Measurements from ENCODE around the gene OPA3. TPM values are rescaled to one million over a fixed set of nuclear protein-coding genes. Genes with fewer than 3 reads are reported as not detected.

The OPA3 gene
- total RNA-seq, 1 experiment from 2014 or later: 8.6 TPM

- Histone ChIP-seq H3K9me3 (replicated peaks) (no peaks in the 10 kb centered on the region), H3K36me3 (no peaks in the 10 kb centered on the region), H3K4me1 (no peaks in the 10 kb centered on the region), H3K4me3 (no peak overlapping the region), H3K27ac (no peak overlapping the region), H3K27me3 (no peaks in the 10 kb centered on the region)
- no peak for DNase-seq
Observed at GRCh38 chr19:45564131-45564780, 20.3 kb downstream of the OPA3 start.

GRCh38 chr19:45560686-45561085 is 23.9 kb downstream of the OPA3 start:
- Histone ChIP-seq H3K9me3 (replicated peaks) (no peaks in the 10 kb centered on the region), H3K36me3 (no peaks in the 10 kb centered on the region), H3K4me1 (peaks cover 2% of the 10 kb centered on the region; the same call in 1 of the 2 replicates), H3K27ac (no peak overlapping the region), H3K27me3 (no peaks in the 10 kb centered on the region), H3K4me3 (no peak overlapping the region)
- DNase-seq: no peak

DNA sequence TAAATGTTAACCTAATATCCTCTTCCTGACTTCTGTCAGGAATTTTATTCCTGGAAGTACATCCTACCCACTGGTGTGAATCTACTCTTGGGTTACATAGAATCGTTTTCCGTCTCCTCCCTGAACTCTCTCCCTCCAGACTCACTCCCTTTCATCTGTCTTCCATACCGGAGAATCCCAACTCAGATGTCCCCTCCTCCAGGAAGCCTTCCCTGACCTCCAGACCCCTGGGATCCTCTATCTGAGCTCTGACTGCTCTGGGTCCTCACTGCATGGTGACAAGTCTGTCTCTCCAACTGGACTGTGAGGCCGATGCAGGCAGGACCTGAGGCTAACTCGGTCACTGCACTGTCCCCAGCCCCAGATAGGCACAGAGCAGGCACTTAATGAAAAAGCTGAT is 24.6 kb downstream of the OPA3 start:
- H3K36me3 ChIP-seq: no peaks in the 10 kb centered on the region
- peaks cover 2% of the 10 kb centered on the region; the same call in 1 of the 2 replicates for H3K4me1 ChIP-seq
- no peak for DNase-seq
- no peaks in the 10 kb centered on the region for H3K9me3 ChIP-seq (replicated peaks)
- no peak overlapping the region for H3K27ac ChIP-seq
- no peak overlapping the region for H3K4me3 ChIP-seq
- no peaks in the 10 kb centered on the region for H3K27me3 ChIP-seq

- Histone ChIP-seq H3K9me3 (replicated peaks) (no peaks in the 10 kb centered on the region), H3K4me1 (peaks cover 2% of the 10 kb centered on the region; the same call in 1 of the 2 replicates), H3K36me3 (no peaks in the 10 kb centered on the region), H3K4me3 (no peak overlapping the region), H3K27ac (no peak overlapping the region), H3K27me3 (no peaks in the 10 kb centered on the region)
- DNase-seq: peak; percentile 22 to 44
Observed at GRCh38 chr19:45558399-45558878, 26.2 kb downstream of the OPA3 start.

- peaks cover 2% of the 10 kb centered on the region; the same call in 1 of the 2 replicates for H3K4me1 ChIP-seq
- no peaks in the 10 kb centered on the region for H3K9me3 ChIP-seq (replicated peaks)
- no peaks in the 10 kb centered on the region for H3K27me3 ChIP-seq
- no peak for DNase-seq
- H3K4me3 ChIP-seq: no peak overlapping the region
- no peak overlapping the region for H3K27ac ChIP-seq
- H3K36me3 ChIP-seq: no peaks in the 10 kb centered on the region; the same call in 1 of the 2 replicates
Observed at GRCh38 chr19:45556835-45557234, 27.8 kb downstream of the OPA3 start.

DNA sequence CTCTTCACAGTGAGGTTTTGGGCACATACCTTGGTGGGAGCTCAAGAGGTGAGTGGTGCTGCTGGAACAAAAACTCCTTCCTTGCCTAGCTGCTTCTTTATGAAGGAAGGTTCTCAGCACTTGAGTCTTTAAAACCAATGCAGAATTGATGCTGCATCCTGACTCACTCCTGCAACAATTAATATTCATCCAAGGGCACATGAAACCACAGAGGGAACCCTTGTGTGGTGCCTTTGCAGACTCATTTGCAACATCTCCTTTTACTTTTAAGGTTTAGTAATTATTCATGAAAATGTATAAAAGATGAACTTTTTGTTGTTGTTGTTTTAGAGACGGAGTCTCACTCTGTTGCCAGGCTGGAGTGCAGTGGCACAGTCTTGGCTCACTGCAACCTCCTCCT is 30.1 kb downstream of the OPA3 start:
- peaks cover 2% of the 10 kb centered on the region; the same call in 1 of the 2 replicates for H3K4me1 ChIP-seq
- H3K27me3 ChIP-seq: no peaks in the 10 kb centered on the region
- H3K27ac ChIP-seq: no peak overlapping the region
- no peaks in the 10 kb centered on the region; the same call in 1 of the 2 replicates for H3K36me3 ChIP-seq
- no peaks in the 10 kb centered on the region for H3K9me3 ChIP-seq (replicated peaks)
- H3K4me3 ChIP-seq: no peak overlapping the region
- no peak for DNase-seq

- no peaks in the 10 kb centered on the region for H3K27me3 ChIP-seq
- peaks cover 2% of the 10 kb centered on the region; the same call in 1 of the 2 replicates for H3K4me1 ChIP-seq
- no peak overlapping the region for H3K27ac ChIP-seq
- DNase-seq: no peak
- H3K9me3 ChIP-seq (replicated peaks): no peaks in the 10 kb centered on the region
- H3K4me3 ChIP-seq: no peak overlapping the region
- H3K36me3 ChIP-seq: no peaks in the 10 kb centered on the region; the same call in 1 of the 2 replicates
Observed at GRCh38 chr19:45553464-45553863, 31.1 kb downstream of the OPA3 start.

- Histone ChIP-seq H3K9me3 (replicated peaks) (no peaks in the 10 kb centered on the region), H3K27ac (no peak overlapping the region)
Observed at GRCh38 chr19:45547965-45548609, 36.5 kb downstream of the OPA3 start.

DNA sequence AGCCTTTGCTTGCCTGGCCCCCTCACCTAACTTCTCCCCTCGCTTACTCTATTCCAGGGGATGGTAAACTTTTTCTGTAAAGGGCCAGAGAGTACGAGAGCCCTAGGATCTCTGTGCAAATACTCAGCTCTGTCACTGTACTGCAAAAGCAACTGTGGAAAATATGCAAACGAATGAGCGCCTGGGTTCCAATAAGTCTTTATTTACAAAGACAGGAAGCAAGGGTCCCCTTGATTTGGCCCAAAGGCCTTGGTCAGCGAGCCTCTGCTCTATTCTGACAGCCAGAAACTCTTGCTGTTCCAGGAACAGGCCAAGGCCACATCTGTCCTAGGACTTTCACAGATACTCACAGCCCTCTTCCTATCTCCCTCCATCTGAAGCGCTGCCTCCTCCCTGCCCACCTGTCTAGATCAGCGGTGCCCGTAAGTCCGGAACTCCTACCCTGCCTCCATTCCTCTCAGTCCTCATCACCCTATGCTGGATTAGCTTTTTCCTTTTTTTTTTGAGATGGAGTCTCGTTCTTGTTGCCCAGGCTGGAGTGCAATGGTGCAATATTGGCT is 37.3 kb downstream of the OPA3 start:
- H3K27me3 ChIP-seq: no peaks in the 10 kb centered on the region
- no peaks in the 10 kb centered on the region for H3K4me1 ChIP-seq
- no peaks in the 10 kb centered on the region for H3K9me3 ChIP-seq (replicated peaks)
- DNase-seq: no peak
- no peaks in the 10 kb centered on the region for H3K36me3 ChIP-seq
- no peak overlapping the region for H3K27ac ChIP-seq
- H3K4me3 ChIP-seq: no peak overlapping the region

More at GRCh38 chr19:45547965-45548609, 36.5 kb downstream of the OPA3 start:
- no peaks in the 10 kb centered on the region for H3K4me1 ChIP-seq
- H3K4me3 ChIP-seq: no peak overlapping the region
- no peaks in the 10 kb centered on the region; the same call in 1 of the 2 replicates for H3K36me3 ChIP-seq
- DNase-seq: no peak
- no peaks in the 10 kb centered on the region for H3K27me3 ChIP-seq

- Histone ChIP-seq H3K4me1 (no peaks in the 10 kb centered on the region), H3K36me3 (no peaks in the 10 kb centered on the region), H3K27me3 (no peaks in the 10 kb centered on the region), H3K4me3 (no peak overlapping the region), H3K27ac (no peak overlapping the region), H3K9me3 (replicated peaks) (no peaks in the 10 kb centered on the region)
- DNase-seq: no peak
Observed at GRCh38 chr19:45542234-45542668, 42.4 kb downstream of the OPA3 start.

GRCh38 chr19:45539459-45539858 is 45.1 kb downstream of the OPA3 start:
- no peaks in the 10 kb centered on the region for H3K27me3 ChIP-seq
- no peaks in the 10 kb centered on the region for H3K36me3 ChIP-seq
- no peaks in the 10 kb centered on the region for H3K4me1 ChIP-seq
- no peaks in the 10 kb centered on the region for H3K9me3 ChIP-seq (replicated peaks)
- no peak overlapping the region for H3K4me3 ChIP-seq
- no peak overlapping the region for H3K27ac ChIP-seq
- DNase-seq: no peak

- H3K4me3 ChIP-seq: no peak overlapping the region
- H3K36me3 ChIP-seq: peaks cover 14% of the 10 kb centered on the region; the same call in 1 of the 2 replicates
- H3K9me3 ChIP-seq (replicated peaks): peaks cover 16% of the 10 kb centered on the region
- H3K27ac ChIP-seq: no peak overlapping the region
- H3K4me1 ChIP-seq: no peaks in the 10 kb centered on the region
- no peak for DNase-seq
- no peaks in the 10 kb centered on the region for H3K27me3 ChIP-seq
Observed at GRCh38 chr19:45531349-45531748, 53.3 kb downstream of the OPA3 start.

DNA sequence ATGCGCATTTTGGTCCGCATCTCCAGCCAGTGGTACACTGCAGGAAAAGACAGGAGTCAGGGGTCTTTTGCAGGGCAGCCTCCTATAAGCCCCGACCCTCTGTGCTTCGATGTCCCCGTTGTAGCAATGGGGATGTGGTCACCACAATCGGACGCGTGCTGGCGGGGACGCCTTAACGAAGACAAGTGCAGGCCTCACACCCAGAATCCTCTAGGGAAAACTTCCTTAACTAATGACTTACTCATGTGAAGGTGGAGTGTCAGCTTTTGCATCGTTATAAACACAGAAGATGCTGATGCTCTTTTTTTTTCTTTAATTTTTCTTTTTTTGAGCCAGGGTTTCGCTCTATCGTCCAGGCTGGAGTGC is 55.2 kb downstream of the OPA3 start:
- Histone ChIP-seq H3K9me3 (replicated peaks) (peaks cover 16% of the 10 kb centered on the region), H3K27ac (no peak overlapping the region), H3K4me3 (no peak overlapping the region), H3K36me3 (peaks cover 29% of the 10 kb centered on the region), H3K27me3 (no peaks in the 10 kb centered on the region), H3K4me1 (no peaks in the 10 kb centered on the region)
- DNase-seq: no peak

- Histone ChIP-seq H3K27me3 (no peaks in the 10 kb centered on the region), H3K4me1 (no peaks in the 10 kb centered on the region), H3K9me3 (replicated peaks) (peaks cover 16% of the 10 kb centered on the region), H3K36me3 (peaks cover 34% of the 10 kb centered on the region), H3K27ac (no peak overlapping the region), H3K4me3 (no peak overlapping the region)
- no peak for DNase-seq
Observed at GRCh38 chr19:45528744-45529419, 55.7 kb downstream of the OPA3 start.

All from SJCRH30 (cell line).